Stomach (tissue), 9 donors: Measurements from ENCODE around the gene RGS19. TPM values are rescaled to one million over a fixed set of nuclear protein-coding genes. Genes with fewer than 3 reads are reported as not detected.
A peak's percentile ranks its signal among the peaks of the same experiment; 100 is the strongest.

Experiments used
- DNase-seq, 2 donors: peaks; one replicate each; pipeline versions ENCODE4 v3.0.0 to v3.0.0-alpha.2; 2013 to 2019
- H3K27ac ChIP-seq, 5 donors: fragments of 200-600 bp in 4 of 5; sonication (generic) in 4 of 5; one replicate each; pipeline ENCODE4 v1.5.1; 2013 to 2019; ENCODE audit warnings: mild to moderate bottlenecking in 1 of 5, moderate library complexity in 1 of 5
- H3K27me3 ChIP-seq, 3 donors: fragments of 200-600 bp; sonication (generic); one replicate each; pipeline ENCODE4 v1.5.1; 2017 to 2019; ENCODE audit warnings: mixed run types in 1 of 3
- H3K36me3 ChIP-seq, 4 donors: fragments of 200-600 bp; sonication (generic); 1 replicate in 3 of 4; 2 replicates in 1 of 4; pipeline ENCODE4 v1.5.1; 2016 to 2019
- H3K4me1 ChIP-seq, 4 donors: fragments of 200-600 bp; sonication (generic); one replicate each; pipeline ENCODE4 v1.5.1; 2016 to 2019
- H3K4me3 ChIP-seq, 4 donors: fragments of 200-600 bp; sonication (generic) in 3 of 4; one replicate each; pipeline ENCODE4 v1.5.1; 2016 to 2019; ENCODE audit warnings: mild to moderate bottlenecking in 1 of 4
- H3K9me3 ChIP-seq, 4 donors: fragments of 200-600 bp; sonication (generic); one replicate each; pipeline ENCODE4 v1.5.1; 2016 to 2019
- EP300 ChIP-seq: sonication (generic); formaldehyde crosslinking; IDR thresholded peaks from one replicate; pipeline ENCODE4 v1.6.1; 2017; ENCODE audit warnings: antibody characterized with exemption
- POLR2A ChIP-seq, 4 donors: fragments of 450-650 bp; IDR thresholded peaks; one replicate each; pipeline ENCODE4 v1.6.1; 2016; ENCODE audit warnings: antibody characterized with exemption in 4 of 4, control low read depth in 2 of 4, mild to moderate bottlenecking in 1 of 4, moderate library complexity in 1 of 4
- POLR2AphosphoS5 ChIP-seq, 3 donors: sonication (generic); formaldehyde crosslinking; IDR thresholded peaks; one replicate each; pipeline ENCODE4 v1.6.1; 2016; ENCODE audit warnings: antibody characterized with exemption in 3 of 3
- WGBS, 5 donors: extraction: QIAGEN DNeasy Blood & Tissue Kit in 3 of 5; methylation state at CpG; one replicate each; pipeline versions ENCODE4 v1.1.5 to v1.1.7; 2013 to 2018; 5-methylcytosine and 5-hydroxymethylcytosine counted together
- intact Hi-C: fragments of 100-400 bp; cut with DNase I; formaldehyde crosslinking; loops from one replicate; pipeline ENCODE4 v1.15.1; 2023; ENCODE audit warnings: low total_unique reads
- polyA plus RNA-seq, 3 donors: library from polyadenylated mRNA; stranded (reverse); fragments of 200-250 nt; gene quantifications; one replicate each; pipeline ENCODE4 v1.2.3, GENCODE V29; 2013
- total RNA-seq, 5 donors: library from RNA; depleted of rRNA; stranded (reverse); fragments of >200 nt; gene quantifications; one replicate each; pipeline versions ENCODE4 v1.1.0 to v1.2.3, GENCODE V29; 2014 to 2016
- TF ChIP-seq, protein P1 (sequence below), 7 experiments: fragments of 450-650 bp in 4 of 7; fragments of 200-600 bp in 3 of 7; sonication (generic) in 3 of 7; IDR thresholded peaks; one replicate each; pipeline ENCODE4 v1.5.1; 2016 to 2019; ENCODE audit warnings: antibody characterized with exemption in 7 of 7, control low read depth in 2 of 7, mild to moderate bottlenecking in 1 of 7
- donor health status: healthy with polysubstance abuse.
- donor health status: Bipolar disorder and iron deficiency.
- donor health status: healthy.

RGS19 gene
- total and polyA plus RNA-seq, 8 donors: 3.1 to 17.2 (median 10.1) TPM; not detected in 3

- H3K4me3 ChIP-seq: peak overlapping the region; percentile 36 to 54 (median 40)
- H3K27ac ChIP-seq: no peak overlapping the region
- peaks cover 10 to 87% (median 42%) of the 10 kb centered on the region in 3 donors for H3K27me3 ChIP-seq
- WGBS, 5 donors: 6 to 22% (median 8%) methylated on average over 20 to 61 of the region's 64 CpGs
- no peaks in the 10 kb centered on the region for H3K9me3 ChIP-seq
- peaks cover 0 to 10% (median 4%) of the 10 kb centered on the region in 4 donors for H3K36me3 ChIP-seq
- peak; percentile 48 to 78 for DNase-seq
- intact Hi-C loops: no loop called here
- no peak for TF ChIP-seq EP300
- TF ChIP-seq, protein P1, sequence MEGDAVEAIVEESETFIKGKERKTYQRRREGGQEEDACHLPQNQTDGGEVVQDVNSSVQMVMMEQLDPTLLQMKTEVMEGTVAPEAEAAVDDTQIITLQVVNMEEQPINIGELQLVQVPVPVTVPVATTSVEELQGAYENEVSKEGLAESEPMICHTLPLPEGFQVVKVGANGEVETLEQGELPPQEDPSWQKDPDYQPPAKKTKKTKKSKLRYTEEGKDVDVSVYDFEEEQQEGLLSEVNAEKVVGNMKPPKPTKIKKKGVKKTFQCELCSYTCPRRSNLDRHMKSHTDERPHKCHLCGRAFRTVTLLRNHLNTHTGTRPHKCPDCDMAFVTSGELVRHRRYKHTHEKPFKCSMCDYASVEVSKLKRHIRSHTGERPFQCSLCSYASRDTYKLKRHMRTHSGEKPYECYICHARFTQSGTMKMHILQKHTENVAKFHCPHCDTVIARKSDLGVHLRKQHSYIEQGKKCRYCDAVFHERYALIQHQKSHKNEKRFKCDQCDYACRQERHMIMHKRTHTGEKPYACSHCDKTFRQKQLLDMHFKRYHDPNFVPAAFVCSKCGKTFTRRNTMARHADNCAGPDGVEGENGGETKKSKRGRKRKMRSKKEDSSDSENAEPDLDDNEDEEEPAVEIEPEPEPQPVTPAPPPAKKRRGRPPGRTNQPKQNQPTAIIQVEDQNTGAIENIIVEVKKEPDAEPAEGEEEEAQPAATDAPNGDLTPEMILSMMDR (IDR thresholded peaks at IDR 0.05): peak in 4 of 7 experiments; percentile 8 to 61 (median 45)
- no peak for TF ChIP-seq POLR2AphosphoS5 (IDR thresholded peaks at IDR 0.05)
- no peak for TF ChIP-seq POLR2A (IDR thresholded peaks at IDR 0.05)
- peaks cover 8 to 14% (median 12%) of the 10 kb centered on the region in 4 donors for H3K4me1 ChIP-seq
Measured at GRCh38 chr20:64101731-64102621, 22.7 kb upstream of the RGS19 start.

- WGBS, 5 donors: 77 to 84% (median 82%) methylated on average over 9 of the region's 9 CpGs
- TF ChIP-seq, protein P1 (IDR thresholded peaks at IDR 0.05): no peak
- TF ChIP-seq EP300: no peak
- TF ChIP-seq POLR2A (IDR thresholded peaks at IDR 0.05): no peak
- TF ChIP-seq POLR2AphosphoS5 (IDR thresholded peaks at IDR 0.05): no peak
- Histone ChIP-seq H3K27me3 (peaks cover 10 to 82% (median 42%) of the 10 kb centered on the region in 3 donors), H3K4me1 (peaks cover 8 to 14% (median 12%) of the 10 kb centered on the region in 4 donors), H3K36me3 (peaks cover 0 to 10% (median 4%) of the 10 kb centered on the region in 4 donors), H3K9me3 (no peaks in the 10 kb centered on the region), H3K27ac (no peak overlapping the region), H3K4me3 (no peak overlapping the region)
- no peak for DNase-seq
- intact Hi-C loops: no loop called here
Measured at GRCh38 chr20:64100946-64101688, 21.8 kb upstream of the RGS19 start.

GRCh38 chr20:64100566-64100888, 21.2 kb upstream of the RGS19 start:
- TF ChIP-seq POLR2A (IDR thresholded peaks at IDR 0.05) (no peak), POLR2AphosphoS5 (IDR thresholded peaks at IDR 0.05) (no peak), EP300 (no peak)
- TF ChIP-seq, protein P1 (IDR thresholded peaks at IDR 0.05): no peak
- no peak overlapping the region for H3K4me3 ChIP-seq
- no peak for DNase-seq
- H3K9me3 ChIP-seq: no peaks in the 10 kb centered on the region
- intact Hi-C loops: no loop called here
- peaks cover 8 to 14% (median 12%) of the 10 kb centered on the region in 4 donors for H3K4me1 ChIP-seq
- 40 to 68% (median 66%) methylated on average over 3 to 4 of the region's 4 CpGs for WGBS, 5 donors
- no peak overlapping the region for H3K27ac ChIP-seq
- H3K36me3 ChIP-seq: peaks cover 0 to 10% (median 4%) of the 10 kb centered on the region in 4 donors
- H3K27me3 ChIP-seq: peaks cover 10 to 84% (median 45%) of the 10 kb centered on the region in 3 donors

GRCh38 chr20:64099880-64100565, 20.7 kb upstream of the RGS19 start:
- DNase-seq: peak in 1 of 2 donors; percentile 44
- H3K9me3 ChIP-seq: no peaks in the 10 kb centered on the region
- intact Hi-C loops: no loop called here
- peaks cover 8 to 14% (median 12%) of the 10 kb centered on the region in 4 donors for H3K4me1 ChIP-seq
- H3K27ac ChIP-seq: no peak overlapping the region
- H3K4me3 ChIP-seq: no peak overlapping the region
- H3K36me3 ChIP-seq: peaks cover 0 to 10% (median 4%) of the 10 kb centered on the region in 4 donors
- peaks cover 10 to 86% (median 45%) of the 10 kb centered on the region in 3 donors for H3K27me3 ChIP-seq
- no peak for TF ChIP-seq EP300
- TF ChIP-seq, protein P1 (IDR thresholded peaks at IDR 0.05): no peak
- TF ChIP-seq POLR2A (IDR thresholded peaks at IDR 0.05): no peak
- no peak for TF ChIP-seq POLR2AphosphoS5 (IDR thresholded peaks at IDR 0.05)
- 71 to 79% (median 75%) methylated on average over 10 to 14 of the region's 14 CpGs for WGBS, 5 donors
